ENCODE results near the gene CD24. TPM values are rescaled to one million over a fixed set of nuclear protein-coding genes. Genes with fewer than 3 reads are reported as not detected.
"Not testable (repeated sequence)": the region's sequence is repeated elsewhere in the genome, so short reads cannot be mapped to it uniquely, and the experiment has no call there.

CD24 gene
- total and polyA plus RNA-seq, 4 donors = 110 to 402 (median 326) TPM

DNA sequence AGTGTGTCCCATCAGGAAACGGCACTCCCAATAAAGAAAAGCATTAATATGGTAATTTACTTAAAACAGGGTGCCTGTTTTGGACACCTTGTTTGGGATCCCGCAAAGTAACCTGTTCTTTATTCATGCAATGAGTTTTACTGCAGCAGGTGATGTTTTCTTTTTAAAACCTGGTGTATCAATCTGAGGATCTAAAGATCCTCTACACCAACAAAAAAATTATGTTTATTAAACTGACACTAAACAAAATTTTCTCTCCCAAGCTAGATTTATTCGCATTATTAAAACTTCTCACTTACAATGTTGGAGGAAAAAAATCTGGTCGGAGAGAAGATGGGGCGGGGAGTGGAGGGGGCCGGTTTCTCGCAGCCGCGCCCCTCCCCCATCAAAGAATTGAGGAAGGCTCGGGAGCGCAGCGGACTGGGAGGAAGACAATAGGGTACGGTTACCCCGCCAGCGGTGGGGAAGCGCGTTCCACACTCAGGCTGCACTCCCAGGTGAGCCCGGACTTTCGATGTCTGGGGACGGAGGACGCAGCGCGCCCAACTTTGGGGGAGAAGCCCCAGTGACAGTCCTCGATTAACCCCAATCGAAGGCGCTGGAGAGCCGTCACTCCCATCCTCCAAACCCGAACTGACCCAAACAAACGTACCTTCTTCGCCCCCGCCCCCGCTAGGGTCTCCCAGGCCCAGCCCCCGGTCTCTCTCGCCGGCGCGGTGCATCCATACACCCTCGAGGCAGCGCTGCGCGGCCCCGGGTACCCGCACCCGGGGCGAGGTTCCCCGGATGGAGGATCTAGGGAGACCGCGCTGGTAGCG lies 1.3 kb downstream of the CD24 start:
- Histone ChIP-seq H3K4me3 (ENCODE audit: low read depth, low read length) (peak overlapping the region; percentile 68), H3K27ac (ENCODE audit: low read depth, low read length) (peak overlapping the region; percentile 11), H3K9me3 (ENCODE audit: control insufficient read depth, insufficient read depth, low read length) (no peaks in the 10 kb centered on the region), H3K27me3 (ENCODE audit: control insufficient read depth, insufficient read depth, low read length) (peaks cover 31% of the 10 kb centered on the region), H3K36me3 (ENCODE audit: control insufficient read depth, insufficient read depth, low read length) (peaks cover 6% of the 10 kb centered on the region), H3K4me1 (ENCODE audit: control insufficient read depth, insufficient read depth, low read length) (peaks cover 18% of the 10 kb centered on the region)
- under 1% methylated on average over 42 of the region's 49 CpGs for WGBS (ENCODE audit: insufficient coverage)
- peak in 2 of 6 donors; percentile 76 to 89 for DNase-seq (ENCODE audit: low read depth in 4 of 6, low spot score in 6 of 6)

DNA sequence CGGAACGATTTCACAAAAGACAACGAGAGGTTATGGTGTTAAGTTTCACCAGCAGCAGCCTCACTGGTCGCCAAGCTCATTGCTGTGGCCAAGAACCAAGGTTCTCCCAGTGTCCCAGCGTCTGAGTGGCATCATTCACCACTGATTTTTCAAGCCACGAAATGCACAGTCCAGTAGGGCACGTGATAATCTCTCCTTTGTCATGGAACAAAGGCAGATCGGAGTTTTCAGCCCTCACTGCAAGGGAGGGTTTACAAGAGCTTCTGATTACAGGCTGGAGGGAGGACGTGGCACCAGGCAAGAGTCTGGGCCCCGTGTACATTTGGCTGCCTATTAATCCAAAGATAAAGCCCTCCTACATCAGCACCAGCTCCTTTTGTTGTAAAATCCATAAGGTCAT lies 2.0 kb downstream of the CD24 start:
- H3K9me3 ChIP-seq (ENCODE audit: control insufficient read depth, insufficient read depth, low read length) = no peaks in the 10 kb centered on the region
- H3K4me1 ChIP-seq (ENCODE audit: control insufficient read depth, insufficient read depth, low read length) = peaks cover 18% of the 10 kb centered on the region
- peaks cover 31% of the 10 kb centered on the region for H3K27me3 ChIP-seq (ENCODE audit: control insufficient read depth, insufficient read depth, low read length)
- H3K36me3 ChIP-seq (ENCODE audit: control insufficient read depth, insufficient read depth, low read length) = peaks cover 6% of the 10 kb centered on the region
- peak overlapping the region; percentile 68 for H3K4me3 ChIP-seq (ENCODE audit: low read depth, low read length)
- DNase-seq (ENCODE audit: low read depth in 4 of 6, low spot score in 6 of 6) = peak in 4 of 6 donors; percentile 9 to 85 (median 48)
- H3K27ac ChIP-seq (ENCODE audit: low read depth, low read length) = no peak overlapping the region
- WGBS (ENCODE audit: insufficient coverage) = 13% methylated on average over 7 of the region's 10 CpGs

DNA sequence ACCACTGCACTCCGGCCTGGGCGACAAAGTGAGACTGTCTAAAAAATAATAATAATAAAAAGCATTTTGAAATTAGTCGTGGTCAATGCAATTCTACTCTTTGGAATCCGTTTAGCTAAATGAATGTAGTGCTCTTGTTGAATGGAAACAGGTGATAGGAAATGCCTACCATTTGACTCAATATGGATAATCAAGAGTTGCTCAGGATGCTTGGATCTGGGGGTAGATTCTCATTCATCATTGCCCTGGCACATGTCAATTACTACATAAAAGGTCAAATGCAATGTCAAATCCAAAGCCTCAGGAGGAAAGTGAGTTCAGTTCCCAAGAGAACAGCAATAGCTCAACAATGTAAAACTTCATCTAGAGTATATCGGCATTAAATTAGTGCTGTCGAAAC lies 3.8 kb downstream of the CD24 start:
- not testable (repeated sequence) for H3K36me3 ChIP-seq (ENCODE audit: control insufficient read depth, insufficient read depth, low read length); H3K9me3 ChIP-seq (ENCODE audit: control insufficient read depth, insufficient read depth, low read length); H3K27ac ChIP-seq (ENCODE audit: low read depth, low read length); H3K4me3 ChIP-seq (ENCODE audit: low read depth, low read length); DNase-seq (ENCODE audit: low read depth in 4 of 6, low spot score in 6 of 6)
- no CpG with 5 or more reads among the region's 6 CpGs for WGBS (ENCODE audit: insufficient coverage)
- Histone ChIP-seq H3K27me3 (ENCODE audit: control insufficient read depth, insufficient read depth, low read length) (peaks cover 27% of the 10 kb centered on the region), H3K4me1 (ENCODE audit: control insufficient read depth, insufficient read depth, low read length) (peaks cover 18% of the 10 kb centered on the region)

DNA sequence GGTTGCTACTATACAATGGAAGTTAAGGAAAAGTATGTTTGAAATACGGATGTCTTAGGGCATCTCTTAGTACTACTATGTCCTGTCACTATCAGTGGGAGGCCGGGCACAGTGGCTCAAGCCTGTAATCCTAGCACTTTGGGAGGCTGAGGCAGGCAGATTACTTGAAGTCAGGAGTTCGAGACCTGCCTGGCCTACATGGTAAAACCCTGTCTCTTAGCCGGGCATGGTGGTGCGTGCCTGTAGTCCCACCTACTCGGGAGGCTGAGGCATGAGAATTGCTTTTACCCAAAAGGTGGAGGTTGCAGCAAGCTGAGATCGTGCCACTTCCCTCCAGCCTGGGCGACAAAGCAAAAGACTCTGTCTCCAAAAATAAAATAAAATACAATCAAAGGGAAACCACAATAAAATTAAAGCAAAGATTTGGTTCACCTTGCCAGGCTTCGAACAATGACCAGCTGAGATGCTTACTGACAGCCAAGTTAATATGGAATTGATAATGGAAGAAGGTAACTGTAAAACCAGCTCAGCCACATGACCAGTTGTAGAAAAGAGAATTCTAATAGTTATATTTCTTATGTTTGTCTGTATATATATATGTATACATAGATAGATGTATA lies 6.5 kb downstream of the CD24 start:
- Histone ChIP-seq H3K4me3 (ENCODE audit: low read depth, low read length) (no peak overlapping the region), H3K27me3 (ENCODE audit: control insufficient read depth, insufficient read depth, low read length) (peaks cover 8% of the 10 kb centered on the region), H3K36me3 (ENCODE audit: control insufficient read depth, insufficient read depth, low read length) (peaks cover 6% of the 10 kb centered on the region), H3K9me3 (ENCODE audit: control insufficient read depth, insufficient read depth, low read length) (no peaks in the 10 kb centered on the region), H3K4me1 (ENCODE audit: control insufficient read depth, insufficient read depth, low read length) (no peaks in the 10 kb centered on the region), H3K27ac (ENCODE audit: low read depth, low read length) (no peak overlapping the region)
- DNase-seq (ENCODE audit: low read depth in 4 of 6, low spot score in 6 of 6) = no peak
- 96% methylated on average over 6 of the region's 9 CpGs for WGBS (ENCODE audit: insufficient coverage)

DNA sequence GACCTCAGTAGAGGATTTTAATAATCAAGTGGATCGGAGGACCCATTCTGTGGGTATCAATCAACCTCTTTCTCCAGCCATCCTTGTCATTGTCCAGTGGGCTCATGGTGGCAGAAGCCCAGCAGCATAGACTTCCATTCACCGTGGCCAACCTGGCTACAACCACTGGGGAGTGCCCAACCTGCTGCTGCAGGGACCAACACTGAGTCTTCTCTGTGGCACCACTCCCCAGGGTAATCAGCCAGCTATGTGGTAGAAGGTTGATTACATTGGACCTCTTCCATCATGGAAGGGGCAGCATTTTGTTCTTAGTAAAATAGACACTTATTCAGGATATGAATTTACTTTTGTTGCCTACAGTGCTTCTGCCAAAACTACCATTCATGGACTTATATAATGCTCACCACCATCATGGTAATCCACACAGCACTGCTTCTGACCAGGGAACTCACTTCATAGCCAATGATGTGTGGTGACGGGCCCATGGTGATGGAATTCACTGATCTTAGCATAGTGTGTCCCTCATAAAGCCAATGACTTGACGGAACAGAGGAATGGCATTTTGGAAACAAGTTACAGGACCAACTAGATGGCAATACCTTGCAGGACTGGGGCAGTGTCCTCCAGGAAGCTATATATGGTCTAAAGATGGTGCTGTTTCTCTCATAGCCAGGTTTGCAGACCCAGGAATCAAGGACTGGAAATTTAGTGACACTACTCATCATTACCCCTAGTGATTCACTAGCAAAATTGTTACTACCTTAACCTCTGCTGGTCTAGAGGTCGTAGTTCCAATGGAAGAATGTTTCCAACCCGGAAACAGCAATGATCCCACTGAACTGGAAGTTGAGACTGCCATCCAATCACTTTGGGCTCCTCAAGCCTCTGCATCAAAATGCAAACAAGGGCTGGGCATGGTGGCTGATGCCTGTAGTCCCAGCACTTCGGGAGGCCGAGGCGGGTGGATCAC lies 7.6 kb downstream of the CD24 start:
- H3K36me3 ChIP-seq (ENCODE audit: control insufficient read depth, insufficient read depth, low read length) = peaks cover 6% of the 10 kb centered on the region
- no peak overlapping the region for H3K27ac ChIP-seq (ENCODE audit: low read depth, low read length)
- no peaks in the 10 kb centered on the region for H3K4me1 ChIP-seq (ENCODE audit: control insufficient read depth, insufficient read depth, low read length)
- no peaks in the 10 kb centered on the region for H3K27me3 ChIP-seq (ENCODE audit: control insufficient read depth, insufficient read depth, low read length)
- H3K9me3 ChIP-seq (ENCODE audit: control insufficient read depth, insufficient read depth, low read length) = no peaks in the 10 kb centered on the region
- 95% methylated on average over 8 of the region's 9 CpGs for WGBS (ENCODE audit: insufficient coverage)
- H3K4me3 ChIP-seq (ENCODE audit: low read depth, low read length) = no peak overlapping the region
- DNase-seq (ENCODE audit: low read depth in 4 of 6, low spot score in 6 of 6) = no peak

DNA sequence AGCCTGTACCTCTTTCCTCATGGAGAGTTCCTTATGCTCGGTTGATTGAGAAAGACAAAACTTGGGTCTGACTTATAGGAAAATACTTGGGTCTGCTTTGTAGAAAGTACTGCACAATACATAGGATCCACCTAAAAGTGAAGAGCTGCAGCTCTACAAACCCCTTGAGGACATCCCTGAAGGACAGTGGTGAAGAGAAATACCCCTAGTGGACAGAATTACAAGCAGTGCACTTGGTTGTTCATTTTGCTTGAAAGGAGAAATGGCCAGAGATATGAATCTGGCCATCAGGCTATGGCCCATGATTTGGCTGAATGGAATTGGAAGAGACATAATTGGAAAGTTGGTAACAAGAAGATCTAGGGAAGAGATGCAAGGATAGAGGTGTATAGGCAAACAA lies 8.3 kb downstream of the CD24 start:
- no CpG with 5 or more reads among the region's 1 CpG for WGBS (ENCODE audit: insufficient coverage)
- Histone ChIP-seq H3K27me3 (ENCODE audit: control insufficient read depth, insufficient read depth, low read length) (no peaks in the 10 kb centered on the region), H3K9me3 (ENCODE audit: control insufficient read depth, insufficient read depth, low read length) (no peaks in the 10 kb centered on the region), H3K4me1 (ENCODE audit: control insufficient read depth, insufficient read depth, low read length) (no peaks in the 10 kb centered on the region), H3K27ac (ENCODE audit: low read depth, low read length) (no peak overlapping the region), H3K36me3 (ENCODE audit: control insufficient read depth, insufficient read depth, low read length) (peaks cover 6% of the 10 kb centered on the region), H3K4me3 (ENCODE audit: low read depth, low read length) (no peak overlapping the region)
- DNase-seq (ENCODE audit: low read depth in 4 of 6, low spot score in 6 of 6) = no peak

DNA sequence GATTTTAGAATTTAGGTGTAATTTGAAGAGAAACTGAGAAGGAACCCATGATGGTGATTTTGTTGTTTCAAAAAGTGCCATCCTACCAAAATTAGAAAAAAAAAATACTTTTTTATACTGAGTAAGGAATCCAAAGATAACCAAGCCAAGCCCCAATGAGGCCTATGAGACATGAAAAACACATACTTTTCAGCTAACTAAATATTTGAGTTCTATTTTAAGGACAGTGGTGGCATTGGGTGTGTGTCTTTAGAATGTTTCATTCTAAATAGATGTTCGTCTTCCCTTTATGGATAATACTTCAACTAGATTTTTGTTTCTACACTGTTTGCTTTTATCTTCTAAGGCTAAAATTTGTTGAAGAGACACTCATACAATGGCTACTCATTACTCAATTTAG lies 9.6 kb downstream of the CD24 start:
- Histone ChIP-seq H3K4me1 (ENCODE audit: control insufficient read depth, insufficient read depth, low read length) (no peaks in the 10 kb centered on the region), H3K9me3 (ENCODE audit: control insufficient read depth, insufficient read depth, low read length) (no peaks in the 10 kb centered on the region), H3K27me3 (ENCODE audit: control insufficient read depth, insufficient read depth, low read length) (no peaks in the 10 kb centered on the region), H3K4me3 (ENCODE audit: low read depth, low read length) (no peak overlapping the region), H3K27ac (ENCODE audit: low read depth, low read length) (no peak overlapping the region), H3K36me3 (ENCODE audit: control insufficient read depth, insufficient read depth, low read length) (peaks cover 6% of the 10 kb centered on the region)
- DNase-seq (ENCODE audit: low read depth in 4 of 6, low spot score in 6 of 6) = no peak
- no CpG with 5 or more reads among the region's 1 CpG for WGBS (ENCODE audit: insufficient coverage)

DNA sequence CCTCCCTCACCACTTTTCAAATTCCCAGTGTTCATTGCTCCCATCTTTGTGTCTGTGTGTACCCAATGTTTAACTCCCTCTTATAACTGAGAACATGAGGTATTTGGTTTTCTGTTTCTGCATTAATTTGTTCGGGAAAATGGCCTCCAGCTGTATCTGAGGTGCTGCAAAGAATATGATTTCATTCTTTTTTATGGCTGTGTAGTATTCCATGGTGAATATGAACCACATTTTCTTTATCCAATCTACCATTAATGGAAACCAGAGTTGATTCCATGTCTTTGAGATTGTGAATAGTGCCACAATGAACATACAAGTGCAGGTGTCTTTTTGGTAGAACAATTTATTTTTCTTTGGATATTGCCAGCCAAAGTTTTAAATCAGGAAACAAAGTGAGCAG lies 10.4 kb downstream of the CD24 start:
- Histone ChIP-seq H3K4me3 (ENCODE audit: low read depth, low read length) (no peak overlapping the region), H3K36me3 (ENCODE audit: control insufficient read depth, insufficient read depth, low read length) (peaks cover 6% of the 10 kb centered on the region), H3K27ac (ENCODE audit: low read depth, low read length) (no peak overlapping the region), H3K4me1 (ENCODE audit: control insufficient read depth, insufficient read depth, low read length) (no peaks in the 10 kb centered on the region), H3K27me3 (ENCODE audit: control insufficient read depth, insufficient read depth, low read length) (no peaks in the 10 kb centered on the region), H3K9me3 (ENCODE audit: control insufficient read depth, insufficient read depth, low read length) (no peaks in the 10 kb centered on the region)
- no peak for DNase-seq (ENCODE audit: low read depth in 4 of 6, low spot score in 6 of 6)
- no CpG with 5 or more reads among the region's 1 CpG for WGBS (ENCODE audit: insufficient coverage)

DNA sequence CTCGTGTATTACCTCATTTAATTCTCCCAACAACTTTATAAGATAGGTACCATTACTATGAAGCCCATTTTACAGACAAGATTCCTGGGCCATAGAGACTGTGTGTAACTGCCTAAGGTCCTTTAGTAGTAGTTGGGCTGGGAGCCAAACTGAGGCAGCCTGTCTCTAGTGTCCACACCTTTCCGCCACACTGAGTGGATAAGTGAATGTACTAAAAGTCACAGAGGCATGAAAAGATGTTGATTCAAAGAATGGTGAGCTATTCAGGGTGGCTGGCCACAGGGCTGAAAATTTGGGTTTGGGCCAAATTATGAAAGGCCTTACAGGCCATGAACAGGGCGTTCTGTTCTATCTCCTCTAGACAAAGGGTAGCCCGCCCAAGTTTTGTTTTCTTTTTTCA lies 11.0 kb downstream of the CD24 start:
- no peaks in the 10 kb centered on the region for H3K27me3 ChIP-seq (ENCODE audit: control insufficient read depth, insufficient read depth, low read length)
- no CpG with 5 or more reads among the region's 4 CpGs for WGBS (ENCODE audit: insufficient coverage)
- H3K27ac ChIP-seq (ENCODE audit: low read depth, low read length) = no peak overlapping the region
- peaks cover under 1% of the 10 kb centered on the region for H3K36me3 ChIP-seq (ENCODE audit: control insufficient read depth, insufficient read depth, low read length)
- no peak overlapping the region for H3K4me3 ChIP-seq (ENCODE audit: low read depth, low read length)
- H3K4me1 ChIP-seq (ENCODE audit: control insufficient read depth, insufficient read depth, low read length) = no peaks in the 10 kb centered on the region
- no peaks in the 10 kb centered on the region for H3K9me3 ChIP-seq (ENCODE audit: control insufficient read depth, insufficient read depth, low read length)
- DNase-seq (ENCODE audit: low read depth in 4 of 6, low spot score in 6 of 6) = no peak

Data from spinal cord (tissue), 10 donors.